H9 (cell line): ENCODE results near the gene PRR36. TPM values are rescaled to one million over a fixed set of nuclear protein-coding genes. Genes with fewer than 3 reads are reported as not detected.

Source experiments
- DNase-seq: peaks from one replicate; pipeline ENCODE4 v3.0.0-alpha.2; 2017
- H2AFZ ChIP-seq: one replicate; pipeline ENCODE4 v1.6.1; 2013; ENCODE audit warnings: mild to moderate bottlenecking, low read length, control low read depth, moderate library complexity
- H2AK5ac ChIP-seq: 2 replicates; pipeline ENCODE4 v1.6.1; 2013; ENCODE audit warnings: low read length, control low read depth, mixed read lengths; ENCODE audit not compliant: insufficient read length
- H2BK120ac ChIP-seq: one replicate; pipeline ENCODE4 v1.6.1; 2013; ENCODE audit warnings: low read depth, mild to moderate bottlenecking, low read length, control low read depth, inconsistent platforms; ENCODE audit not compliant: poor library complexity, severe bottlenecking
- H2BK12ac ChIP-seq: 2 replicates; pipeline ENCODE4 v1.6.1; 2013; ENCODE audit warnings: low read length, control low read depth, mixed read lengths, low read depth; ENCODE audit not compliant: insufficient read length
- H2BK15ac ChIP-seq: 2 replicates; pipeline ENCODE4 v1.6.1; 2013; ENCODE audit warnings: low read depth, low read length, control low read depth
- H2BK20ac ChIP-seq: one replicate; pipeline ENCODE4 v1.6.1; 2013; ENCODE audit warnings: low read depth, mild to moderate bottlenecking, low read length, control low read depth, inconsistent platforms; ENCODE audit not compliant: poor library complexity, severe bottlenecking
- H2BK5ac ChIP-seq: 2 replicates; pipeline ENCODE4 v1.6.1; 2013; ENCODE audit warnings: low read length, control low read depth, mixed read lengths; ENCODE audit not compliant: insufficient read length
- H3K14ac ChIP-seq: 2 replicates; pipeline ENCODE4 v1.6.1; 2013; ENCODE audit warnings: low read length, control low read depth; ENCODE audit not compliant: insufficient read depth
- H3K18ac ChIP-seq: 2 replicates; pipeline ENCODE4 v1.6.1; 2013; ENCODE audit warnings: low read depth, mild to moderate bottlenecking, mixed read lengths, low read length, control low read depth; ENCODE audit not compliant: insufficient read length
- H3K23ac ChIP-seq: 2 replicates; pipeline ENCODE4 v1.6.1; 2013; ENCODE audit warnings: low read length, control low read depth, mixed read lengths, low read depth; ENCODE audit not compliant: insufficient read length
- H3K23me2 ChIP-seq: 2 replicates; pipeline ENCODE4 v1.6.1; 2013; ENCODE audit warnings: low read depth, mild to moderate bottlenecking, mixed read lengths, low read length, control low read depth; ENCODE audit not compliant: insufficient read length, poor library complexity, severe bottlenecking
- H3K27ac ChIP-seq: 2 replicates; pipeline ENCODE4 v1.5.1; 2013; ENCODE audit warnings: low read length, control low read depth, mixed read lengths, low read depth; ENCODE audit not compliant: insufficient read length
- H3K27me3 ChIP-seq: 2 replicates; pipeline ENCODE4 v1.6.1; 2013; ENCODE audit warnings: low read length, control low read depth, inconsistent platforms; ENCODE audit not compliant: insufficient read depth
- H3K4ac ChIP-seq: 2 replicates; pipeline ENCODE4 v1.6.1; 2013; ENCODE audit warnings: low read depth, mild to moderate bottlenecking, control low read depth, inconsistent platforms, low read length, moderate library complexity
- H3K4me1 ChIP-seq: 2 replicates; pipeline ENCODE4 v1.6.1; 2013; ENCODE audit warnings: low read length, control low read depth, inconsistent platforms; ENCODE audit not compliant: insufficient read depth
- H3K4me2 ChIP-seq: 2 replicates; pipeline ENCODE4 v1.6.1; 2013; ENCODE audit warnings: low read length, control low read depth, mixed read lengths; ENCODE audit not compliant: insufficient read length, insufficient read depth
- H3K56ac ChIP-seq: 2 replicates; pipeline ENCODE4 v1.6.1; 2013; ENCODE audit warnings: low read depth, mild to moderate bottlenecking, mixed read lengths, low read length, control low read depth; ENCODE audit not compliant: insufficient read length
- H3K79me1 ChIP-seq: 2 replicates; pipeline ENCODE4 v1.6.1; 2013; ENCODE audit warnings: low read depth, mild to moderate bottlenecking, moderate library complexity, low read length, control low read depth, inconsistent platforms; ENCODE audit not compliant: insufficient read depth, poor library complexity, severe bottlenecking
- H3K79me2 ChIP-seq: 2 replicates; pipeline ENCODE4 v1.6.1; 2013; ENCODE audit warnings: low read length, control low read depth, inconsistent platforms; ENCODE audit not compliant: insufficient read depth
- H3K9ac ChIP-seq: 2 replicates; pipeline ENCODE4 v1.6.1; 2013; ENCODE audit warnings: low read length, control low read depth, mixed read lengths; ENCODE audit not compliant: insufficient read length; ENCODE audit errors: extremely low read depth
- H3K9me3 ChIP-seq: one replicate; pipeline ENCODE4 v1.6.1; 2013; ENCODE audit warnings: low read depth, low read length, inconsistent platforms; ENCODE audit not compliant: control insufficient read depth
- H3T11ph ChIP-seq: one replicate; pipeline ENCODE4 v1.6.1; 2013; ENCODE audit warnings: mild to moderate bottlenecking, low read length, control low read depth, inconsistent platforms
- H4K20me1 ChIP-seq: one replicate; pipeline ENCODE4 v1.6.1; 2013; ENCODE audit not compliant: control insufficient read depth, insufficient read length, insufficient read depth
- H4K5ac ChIP-seq: 2 replicates; pipeline ENCODE4 v1.6.1; 2013; ENCODE audit warnings: low read depth, mild to moderate bottlenecking, mixed read lengths, low read length, control low read depth; ENCODE audit not compliant: insufficient read length
- H4K8ac ChIP-seq: replicated peaks from 2 replicates; pipeline ENCODE4 v1.6.1; 2013; ENCODE audit warnings: low read length, control low read depth, mixed read lengths, low read depth; ENCODE audit not compliant: insufficient read length
- H4K91ac ChIP-seq: 2 replicates; pipeline ENCODE4 v1.6.1; 2013; ENCODE audit warnings: low read depth, mild to moderate bottlenecking, moderate library complexity, mixed read lengths, low read length, control low read depth; ENCODE audit not compliant: insufficient read length
- H3K27ac Mint-ChIP-seq, 3 experiments: 2 replicates in 2 of 3; 3 replicates in 1 of 3; pipeline ENCODE4 v1.8.0; 2020 to 2021; ENCODE audit warnings: mixed read lengths in 3 of 3, mild to moderate bottlenecking in 1 of 3, moderate library complexity in 1 of 3
- H3K27me3 Mint-ChIP-seq: 2 replicates; pipeline ENCODE4 v1.8.0; 2021; ENCODE audit warnings: low read depth, mild to moderate bottlenecking, moderate library complexity, mixed read lengths
- H3K36me3 Mint-ChIP-seq, 3 experiments: 2 replicates in 2 of 3; 3 replicates in 1 of 3; pipeline ENCODE4 v1.8.0; 2020 to 2021; ENCODE audit warnings: low read depth in 3 of 3, mixed read lengths in 3 of 3; ENCODE audit not compliant: insufficient read depth in 1 of 3
- H3K4me1 Mint-ChIP-seq, 2 experiments: 2 replicates each; pipeline ENCODE4 v1.8.0; 2020; ENCODE audit warnings: mixed read lengths in 2 of 2
- H3K4me3 Mint-ChIP-seq, 2 experiments: 2 replicates in 1 of 2; 3 replicates in 1 of 2; pipeline ENCODE4 v1.8.0; 2020 to 2021; ENCODE audit warnings: mild to moderate bottlenecking in 2 of 2, mixed read lengths in 2 of 2, moderate library complexity in 1 of 2
- H3K9me3 Mint-ChIP-seq, 2 experiments: 2 replicates in 1 of 2; 3 replicates in 1 of 2; pipeline ENCODE4 v1.8.0; 2020; ENCODE audit warnings: mild to moderate bottlenecking in 2 of 2, mixed read lengths in 2 of 2, moderate library complexity in 1 of 2
- CTCF ChIP-seq: fragments of 200-600 bp; sonication (generic); conservative IDR thresholded peaks from 3 replicates; pipeline ENCODE4 v1.8.0; 2021; ENCODE audit warnings: antibody characterized with exemption, mild to moderate bottlenecking
- WGBS: extraction: QIAGEN DNeasy Blood & Tissue Kit; methylation state at CpG from one replicate; pipeline ENCODE4 v1.1.7; 2013; ENCODE audit warnings: missing lambda C conversion rate, low lambda C conversion rate, mixed read lengths; ENCODE audit not compliant: insufficient read length; ENCODE audit errors: extremely low coverage; 5-methylcytosine and 5-hydroxymethylcytosine counted together
- total RNA-seq: library from RNA; stranded (reverse); gene quantifications from 2 replicates; pipeline ENCODE4 v1.2.1, GENCODE V29; 2021

The PRR36 gene
- total RNA-seq, 1 experiment from 2014 or later, result 20.4 TPM

GRCh38 chr19:7865262-7865911 lies 8.8 kb downstream of the PRR36 start:
- WGBS, result no CpG with 5 or more reads among the region's 10 CpGs

More at GRCh38 chr19:7865262-7865911, 8.8 kb downstream of the PRR36 start:
- H2AK5ac ChIP-seq, result no peak overlapping the region
- no peak for TF ChIP-seq CTCF
- no peak overlapping the region for H4K91ac ChIP-seq
- no peaks in the 10 kb centered on the region; the same call in 1 of the 2 replicates for H3K4me1 ChIP-seq
- no peak overlapping the region for H2BK20ac ChIP-seq
- H3K56ac ChIP-seq, result no peak overlapping the region
- no peak overlapping the region for H3K14ac ChIP-seq
- H2BK5ac ChIP-seq, result no peak overlapping the region
- no peak overlapping the region for H2BK15ac ChIP-seq
- peaks cover 56% of the 10 kb centered on the region for H3K27me3 Mint-ChIP-seq
- no peak overlapping the region for H3K4me2 ChIP-seq
- peak overlapping the region in 1 of 2 experiments; percentile 28; a peak in 2 of 5 replicates for H3K4me3 Mint-ChIP-seq
- no peak overlapping the region for H4K8ac ChIP-seq
- no peak overlapping the region for H3T11ph ChIP-seq
- H3K36me3 Mint-ChIP-seq, result no peaks in the 10 kb centered on the region; a peak in 1 of 7 replicates
- peaks cover 10 to 39% of the 10 kb centered on the region in 2 experiments for H3K4me1 Mint-ChIP-seq
- H2BK120ac ChIP-seq, result no peak overlapping the region
- H3K79me1 ChIP-seq, result no peaks in the 10 kb centered on the region
- H3K27ac Mint-ChIP-seq, result 0 out of 7 replicates have a peak overlapping the region, but pooled peaks of 1 of the 3 experiments have one; percentile 10
- H2BK12ac ChIP-seq, result no peak overlapping the region
- no peak for DNase-seq
- H3K27ac ChIP-seq, result no peak overlapping the region
- H3K4ac ChIP-seq, result no peak overlapping the region
- H3K9ac ChIP-seq, result no peak overlapping the region
- no peaks in the 10 kb centered on the region for H3K9me3 ChIP-seq
- peaks cover 4% of the 10 kb centered on the region; the same call in 1 of the 2 replicates for H3K27me3 ChIP-seq
- no peak overlapping the region for H3K23ac ChIP-seq
- H3K79me2 ChIP-seq, result no peaks in the 10 kb centered on the region
- peaks cover 6% of the 10 kb centered on the region for H4K20me1 ChIP-seq
- H3K23me2 ChIP-seq, result peaks cover 25% of the 10 kb centered on the region
- H4K5ac ChIP-seq, result no peak overlapping the region
- no peak overlapping the region for H3K18ac ChIP-seq
- H2AFZ ChIP-seq, result no peak overlapping the region
- no peaks in the 10 kb centered on the region for H3K9me3 Mint-ChIP-seq
